Esophagus squamous epithelium (tissue), 5 donors: Measurements from ENCODE around the gene DGAT2. TPM values are rescaled to one million over a fixed set of nuclear protein-coding genes. Genes with fewer than 3 reads are reported as not detected.

Experiments used
- DNase-seq: peaks from one replicate; lab custom pipeline; 2025; lab: John Stamatoyannopoulos, UW
- H3K27ac ChIP-seq, 4 donors: fragments of 200-600 bp; sonication (generic); one replicate each; pipeline ENCODE4 v1.5.1; 2016 to 2019; ENCODE audit warnings: mild to moderate bottlenecking in 1 of 4
- H3K27me3 ChIP-seq, 4 donors: fragments of 200-600 bp; sonication (generic); 1 replicate in 3 of 4; 2 replicates in 1 of 4; pipeline versions ENCODE4 v1.5.1 to v1.6.0; 2017 to 2021; ENCODE audit warnings: antibody characterized with exemption in 1 of 4
- H3K36me3 ChIP-seq, 3 donors: fragments of 200-600 bp; sonication (generic); one replicate each; pipeline ENCODE4 v1.5.1; 2016 to 2019
- H3K4me1 ChIP-seq, 3 donors: fragments of 200-600 bp; sonication (generic); one replicate each; pipeline ENCODE4 v1.5.1; 2017 to 2019
- H3K4me3 ChIP-seq, 4 donors: fragments of 200-600 bp; sonication (generic); 1 replicate in 3 of 4; 2 replicates in 1 of 4; pipeline ENCODE4 v1.5.1; 2016 to 2019; ENCODE audit warnings: mild to moderate bottlenecking in 2 of 4, moderate library complexity in 1 of 4
- H3K9me3 ChIP-seq, 3 donors: fragments of 200-600 bp; sonication (generic); one replicate each; pipeline ENCODE4 v1.5.1; 2016 to 2019
- CTCF ChIP-seq, 6 experiments: fragments of 450-650 bp in 4 of 6; fragments of 200-600 bp in 2 of 6; sonication (generic) in 2 of 6; IDR thresholded peaks; one replicate each; pipeline ENCODE4 v1.5.1; 2016 to 2019; ENCODE audit warnings: antibody characterized with exemption in 6 of 6, mild to moderate bottlenecking in 4 of 6, moderate library complexity in 4 of 6
- POLR2A ChIP-seq, 4 donors: fragments of 450-650 bp; IDR thresholded peaks; one replicate each; pipeline ENCODE4 v1.6.1; 2017; ENCODE audit warnings: antibody characterized with exemption in 4 of 4, mild to moderate bottlenecking in 4 of 4, moderate library complexity in 3 of 4
- WGBS, 2 donors: methylation state at CpG; one replicate each; pipeline ENCODE4 v1.1.5; 2018; 5-methylcytosine and 5-hydroxymethylcytosine counted together
- intact Hi-C: fragments of 100-400 bp; cut with DNase I; formaldehyde crosslinking; loops from one replicate; pipeline ENCODE4 v1.15.0; 2022
- total RNA-seq, 4 donors: library from RNA; depleted of rRNA; stranded (reverse); fragments of >200 nt; gene quantifications; one replicate each; pipeline ENCODE4 v1.1.0, GENCODE V29; 2016
- donor health status: DM: yes; HTN: yes; CAD: no.

Gene DGAT2
- total RNA-seq, 4 donors from 2014 or later = 6.1 to 29.3 (median 19.2) TPM

GRCh38 chr11:75813124-75813523 lies 44.5 kb downstream of the DGAT2 start:
- H3K36me3 ChIP-seq = no peaks in the 10 kb centered on the region
- intact Hi-C loops = no loop called here
- DNase-seq = no peak
- H3K27me3 ChIP-seq = no peaks in the 10 kb centered on the region
- H3K27ac ChIP-seq = peak overlapping the region in 3 of 4 donors; percentile 21 to 97 (median 71)
- TF ChIP-seq CTCF (IDR thresholded peaks at IDR 0.05) = no peak
- TF ChIP-seq POLR2A (IDR thresholded peaks at IDR 0.05) = no peak
- no peak overlapping the region for H3K4me3 ChIP-seq
- 43 to 67% methylated on average over 1 to 2 of the region's 2 CpGs for WGBS, 2 donors
- no peaks in the 10 kb centered on the region for H3K9me3 ChIP-seq
- peaks cover 0 to 33% (median 23%) of the 10 kb centered on the region in 3 donors for H3K4me1 ChIP-seq

GRCh38 chr11:75813622-75814039 lies 45.1 kb downstream of the DGAT2 start:
- peak overlapping the region; percentile 92 to 98 (median 95) for H3K27ac ChIP-seq
- TF ChIP-seq CTCF (IDR thresholded peaks at IDR 0.05) (no peak), POLR2A (IDR thresholded peaks at IDR 0.05) (no peak)
- H3K27me3 ChIP-seq = no peaks in the 10 kb centered on the region
- H3K4me1 ChIP-seq = peaks cover 0 to 38% (median 23%) of the 10 kb centered on the region in 3 donors
- H3K4me3 ChIP-seq = peak overlapping the region in 2 of 4 donors; percentile 92 to 95
- H3K9me3 ChIP-seq = no peaks in the 10 kb centered on the region
- 50 to 67% methylated on average over 1 of the region's 1 CpG for WGBS, 2 donors
- H3K36me3 ChIP-seq = no peaks in the 10 kb centered on the region
- intact Hi-C loops = no loop called here
- no peak for DNase-seq

GRCh38 chr11:75814363-75814676 lies 45.7 kb downstream of the DGAT2 start:
- no peaks in the 10 kb centered on the region for H3K27me3 ChIP-seq
- TF ChIP-seq CTCF (IDR thresholded peaks at IDR 0.05) (no peak), POLR2A (IDR thresholded peaks at IDR 0.05) (no peak)
- WGBS, 2 donors = 0% methylated on average over 2 to 9 of the region's 12 CpGs
- no peaks in the 10 kb centered on the region for H3K9me3 ChIP-seq
- intact Hi-C loops = no loop called here
- peak; percentile 77 for DNase-seq
- H3K4me1 ChIP-seq = peaks cover 0 to 45% (median 23%) of the 10 kb centered on the region in 3 donors
- peak overlapping the region; percentile 84 to 95 (median 92) for H3K4me3 ChIP-seq
- H3K36me3 ChIP-seq = no peaks in the 10 kb centered on the region
- peak overlapping the region; percentile 92 to 98 (median 95) for H3K27ac ChIP-seq

- H3K4me3 ChIP-seq = peak within 1 kb of the TSS; percentile 84 to 95 (median 92)
- H3K27ac ChIP-seq = peak within 1 kb of the TSS; percentile 92 to 98 (median 95)
- DNase-seq = peak; percentile 99
- H3K36me3 ChIP-seq = no peaks in the 10 kb centered on the region
- H3K27me3 ChIP-seq = no peaks in the 10 kb centered on the region
- H3K9me3 ChIP-seq = no peaks in the 10 kb centered on the region
- 0% methylated on average over 6 to 7 of the region's 39 CpGs for WGBS, 2 donors
- peaks cover 0 to 47% (median 23%) of the 10 kb centered on the region in 3 donors for H3K4me1 ChIP-seq
- TF ChIP-seq POLR2A (IDR thresholded peaks at IDR 0.05) = peak in 3 of 4 donors; percentile 73 to 95 (median 79)
- TF ChIP-seq CTCF (IDR thresholded peaks at IDR 0.05) = peak in 4 of 6 experiments; percentile 22 to 36 (median 32)
- intact Hi-C loops = no loop called here
These were observed 46.2 kb downstream of the DGAT2 start, which contains the start of gene UVRAG for GRCh38 chr11:75814677-75815344. Gene UVRAG (plus strand): TSS chr11:75815210. CDS start chr11:75815408, 198 bp downstream.
